Measurements from ENCODE around the gene LY6G6D. TPM values are rescaled to one million over a fixed set of nuclear protein-coding genes. Genes with fewer than 3 reads are reported as not detected.
"Not testable (repeated sequence)": the region's sequence is repeated elsewhere in the genome, so short reads cannot be mapped to it uniquely, and the experiment has no call there.

The LY6G6D gene
- total RNA-seq, 1 donor from 2014 or later = not detected

- no peak for DNase-seq (ENCODE audit: low read depth)
Measured at GRCh38 chr6:31692353-31692752, 22.8 kb upstream of the LY6G6D start.

GRCh38 chr6:31692886-31693285 lies 22.3 kb upstream of the LY6G6D start:
- DNase-seq (ENCODE audit: low read depth) = no peak

DNA sequence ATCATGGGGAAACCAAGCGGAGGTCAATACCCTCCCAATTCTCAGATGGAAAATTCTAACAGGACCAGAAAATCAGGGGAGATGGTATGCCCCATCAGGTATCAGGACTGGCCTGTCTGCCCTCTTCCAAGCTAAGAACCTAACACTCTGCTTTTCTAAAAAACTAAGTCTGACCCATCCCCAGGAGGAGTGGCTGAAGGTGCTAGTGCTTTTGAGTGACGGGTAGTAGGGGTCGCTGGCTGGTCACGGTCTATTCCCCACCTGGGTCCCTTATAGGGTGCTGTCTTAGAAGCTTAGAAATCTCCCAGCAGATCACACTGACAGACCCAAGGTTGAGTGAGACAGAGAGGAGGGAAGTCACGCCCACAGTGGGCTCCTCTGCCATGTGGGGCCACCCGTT lies 21.6 kb upstream of the LY6G6D start:
- no peak for DNase-seq (ENCODE audit: low read depth)

DNA sequence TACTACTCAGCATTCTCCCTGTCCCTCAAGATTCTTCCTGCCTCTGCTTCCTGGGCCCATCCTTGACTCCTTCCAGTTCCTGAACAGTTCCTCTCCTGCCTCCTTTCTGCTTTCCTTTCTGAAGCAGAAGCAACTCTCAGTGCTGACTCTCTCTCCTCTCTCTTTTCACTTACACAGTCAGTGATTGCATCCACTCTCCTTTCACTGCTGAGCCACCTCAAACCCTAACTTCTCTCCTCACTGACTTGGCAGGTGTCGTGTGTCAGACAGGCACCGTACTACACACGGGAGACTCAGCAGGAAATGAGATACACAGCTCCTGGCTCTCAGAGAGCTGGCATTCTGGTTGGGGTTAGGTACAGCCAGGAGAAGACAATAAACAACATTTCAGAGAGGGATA lies 17.6 kb upstream of the LY6G6D start:
- DNase-seq (ENCODE audit: low read depth) = no peak

- no peak for DNase-seq (ENCODE audit: low read depth)
Measured at GRCh38 chr6:31700740-31701401, 14.3 kb upstream of the LY6G6D start.

GRCh38 chr6:31701666-31702404 lies 13.3 kb upstream of the LY6G6D start:
- no peak for DNase-seq (ENCODE audit: low read depth)

- DNase-seq (ENCODE audit: low read depth) = no peak
Measured at GRCh38 chr6:31702405-31702818, 12.7 kb upstream of the LY6G6D start.

DNA sequence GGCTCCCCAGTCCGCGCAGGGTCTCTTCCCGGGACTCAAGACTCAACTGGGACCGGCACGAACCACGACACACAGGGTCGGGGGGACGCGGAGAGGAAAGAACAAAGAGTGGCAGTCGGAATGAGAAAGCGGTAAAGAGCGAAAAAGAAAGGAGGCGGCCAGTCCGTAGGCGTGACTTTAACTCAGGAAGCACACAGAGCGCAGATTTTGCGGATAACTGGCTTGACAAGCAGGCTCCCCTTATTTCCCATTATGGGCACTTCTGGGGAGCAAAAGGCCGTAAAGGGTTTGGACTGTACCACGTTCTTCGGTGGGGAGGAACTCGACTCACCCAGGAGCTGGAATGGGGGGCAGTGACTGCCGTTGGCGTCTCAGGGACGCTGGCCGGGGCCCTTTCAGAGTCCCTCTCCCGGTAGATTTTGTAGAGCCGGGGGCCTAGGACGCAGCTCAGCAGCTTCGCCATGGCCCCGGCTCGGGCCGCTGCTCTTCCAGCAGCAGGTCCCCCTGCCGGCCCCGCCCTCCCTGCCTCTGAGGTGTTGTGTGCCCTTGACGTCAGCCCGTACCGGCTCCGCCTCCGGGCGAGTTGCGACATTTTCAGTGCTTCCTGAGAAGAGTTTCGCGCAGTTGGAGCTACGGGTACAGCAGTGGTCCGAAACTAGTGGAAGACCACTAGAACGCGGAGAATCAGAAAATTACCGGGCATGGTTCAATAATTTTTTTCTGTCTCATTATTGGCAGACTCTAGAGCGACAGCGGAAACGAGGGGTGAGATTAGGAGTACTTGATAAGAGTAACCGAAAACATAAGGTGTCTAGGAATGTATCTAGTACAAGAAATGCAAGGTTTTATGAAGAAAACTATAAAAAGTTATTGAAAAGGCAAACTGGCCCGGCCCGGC lies 12.1 kb upstream of the LY6G6D start, which contains the start of gene ABHD16A:
ABHD16A (minus strand) TSS at position 506 of the 898 bp plus-strand sequence; CDS start at position 463, 43 bp downstream.
- peak; percentile 96 for DNase-seq (ENCODE audit: low read depth)

DNA sequence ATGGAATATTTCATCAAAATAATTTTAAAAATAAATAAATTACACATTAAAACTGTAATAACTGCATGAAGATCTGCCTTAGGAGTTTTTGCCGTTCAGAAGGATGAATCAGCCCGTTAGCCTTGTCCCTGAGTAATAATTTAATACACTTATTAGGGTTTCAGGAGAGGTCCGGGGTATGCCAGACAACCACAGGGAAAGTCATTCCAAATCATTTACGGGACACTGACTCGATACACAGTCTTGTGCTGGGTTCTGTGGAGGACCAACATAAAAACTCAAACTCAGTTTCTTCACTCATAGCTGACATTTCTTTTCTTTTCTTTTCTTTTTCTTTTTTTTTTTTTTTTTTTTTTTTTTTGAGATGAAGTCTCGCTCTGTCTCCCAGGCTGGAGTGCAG lies 9.2 kb upstream of the LY6G6D start:
- DNase-seq (ENCODE audit: low read depth) = no peak

GRCh38 chr6:31706599-31706998 lies 8.5 kb upstream of the LY6G6D start, which contains the start of gene LY6G6F:
TSS of gene LY6G6F (plus strand) at chr6:31706866. CDS start at chr6:31706907, 41 bp downstream.
- DNase-seq (ENCODE audit: low read depth) = no peak

GRCh38 chr6:31707701-31708100 lies 7.4 kb upstream of the LY6G6D start:
- DNase-seq (ENCODE audit: low read depth) = no peak

GRCh38 chr6:31708224-31708623 lies 6.9 kb upstream of the LY6G6D start:
- no peak for DNase-seq (ENCODE audit: low read depth)

DNA sequence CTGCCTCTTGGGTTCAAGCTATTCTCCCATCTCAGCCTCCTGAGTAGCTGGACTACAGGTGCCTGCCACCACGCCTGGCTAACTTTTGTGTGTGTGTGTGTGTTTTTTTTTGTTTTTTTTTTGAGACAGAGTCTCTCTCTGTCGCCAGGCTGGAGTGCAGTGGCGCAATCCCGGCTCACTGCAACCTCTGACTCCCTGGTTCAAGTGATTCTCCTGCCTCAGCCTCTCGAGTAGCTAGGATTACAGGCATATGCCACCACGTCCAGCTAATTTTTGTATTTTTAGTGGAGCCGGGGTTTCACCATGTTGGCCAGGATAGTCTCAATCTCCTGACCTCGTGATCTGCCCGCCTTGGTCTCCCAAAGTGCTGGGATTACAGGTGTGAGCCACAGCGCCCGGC lies 6.0 kb upstream of the LY6G6D start:
- DNase-seq (ENCODE audit: low read depth) = not testable (repeated sequence)

DNA sequence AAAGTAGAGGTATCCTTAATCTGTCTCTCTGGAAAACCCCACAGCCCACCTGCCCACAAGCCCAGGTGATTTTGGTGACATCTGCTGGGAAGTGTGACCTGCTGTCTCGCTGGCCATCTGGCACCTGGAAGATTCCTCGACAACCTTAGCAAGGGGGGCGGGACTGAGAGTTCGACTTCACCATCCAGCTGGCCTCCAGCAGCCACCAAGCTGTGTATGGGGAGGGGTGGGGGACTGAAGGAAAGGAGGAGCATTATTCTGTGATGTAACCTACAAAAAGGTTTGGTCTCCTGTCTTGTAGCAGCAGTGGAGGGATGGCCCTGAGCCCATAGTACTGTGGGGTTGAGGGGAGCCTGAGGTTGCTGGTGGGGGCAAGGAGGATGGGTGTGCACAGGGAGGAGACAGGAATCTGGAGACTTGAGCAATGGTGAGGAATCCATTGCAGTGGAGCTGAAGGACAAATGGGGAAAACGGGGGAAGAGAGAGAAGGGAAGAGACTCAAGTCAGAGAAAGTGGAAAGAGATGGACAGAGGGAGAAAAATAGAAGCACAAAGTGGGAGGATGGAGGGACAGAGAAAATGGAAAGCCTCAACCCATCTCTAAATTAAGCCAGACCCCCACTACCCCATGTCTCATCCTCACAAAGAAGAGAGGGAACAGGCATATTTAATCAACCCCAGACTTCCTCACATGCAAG lies 4.5 kb upstream of the LY6G6D start:
- DNase-seq (ENCODE audit: low read depth) = no peak

DNA sequence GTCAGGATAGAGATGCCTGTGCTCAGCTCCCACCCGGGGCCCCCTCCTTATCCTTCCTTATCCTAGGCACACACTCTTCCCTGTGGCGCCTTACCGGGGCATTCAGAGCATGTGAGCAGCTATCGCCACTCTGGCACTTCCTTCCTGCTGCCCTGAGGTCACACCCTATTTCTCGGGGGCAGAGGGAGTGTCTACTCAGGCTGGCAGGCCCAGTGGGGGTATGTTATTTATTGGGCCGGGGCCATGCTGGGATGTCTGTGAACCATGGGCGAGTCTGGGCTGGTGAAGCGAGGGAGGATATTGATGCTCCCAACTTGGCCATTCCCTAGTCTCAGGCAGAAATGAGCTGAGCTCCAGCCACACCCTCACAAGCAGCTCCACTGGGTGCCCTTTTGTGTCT lies 3.9 kb upstream of the LY6G6D start:
- no peak for DNase-seq (ENCODE audit: low read depth)

- no peak for DNase-seq (ENCODE audit: low read depth)
Measured at GRCh38 chr6:31712296-31712695, 2.9 kb upstream of the LY6G6D start.

GRCh38 chr6:31713465-31713864 lies 1.7 kb upstream of the LY6G6D start:
- no peak for DNase-seq (ENCODE audit: low read depth)

- DNase-seq (ENCODE audit: low read depth) = no peak
Measured at GRCh38 chr6:31713991-31714684, 1.0 kb upstream of the LY6G6D start.

DNA sequence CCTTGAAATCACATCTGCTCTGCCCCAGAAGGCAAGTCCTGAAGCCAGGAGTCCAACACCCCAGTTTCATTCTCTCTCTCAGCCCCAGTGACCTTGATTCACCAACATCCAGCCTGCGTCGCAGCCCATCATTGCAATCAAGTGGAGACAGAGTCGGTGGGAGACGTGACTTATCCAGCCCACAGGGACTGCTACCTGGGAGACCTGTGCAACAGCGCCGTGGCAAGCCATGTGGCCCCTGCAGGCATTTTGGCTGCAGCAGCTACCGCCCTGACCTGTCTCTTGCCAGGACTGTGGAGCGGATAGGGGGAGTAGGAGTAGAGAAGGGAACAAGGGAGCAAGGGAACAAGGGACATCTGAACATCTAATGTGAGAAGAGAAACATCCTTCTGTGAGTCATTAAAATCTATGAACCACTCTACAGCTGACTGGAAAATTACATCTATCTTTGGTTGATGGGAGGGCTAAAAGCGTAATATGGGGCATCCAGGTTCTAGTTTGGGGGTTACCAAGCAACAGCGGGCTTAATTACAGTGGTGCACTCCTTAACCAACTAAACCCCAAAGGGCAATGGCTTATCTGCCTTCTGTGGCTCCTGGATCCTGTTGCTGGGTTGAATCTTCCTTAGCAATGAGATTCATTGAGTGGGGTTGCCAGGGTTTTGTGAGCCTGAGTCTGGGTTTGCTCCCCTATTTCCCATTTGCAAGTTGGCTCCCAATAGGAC lies 2.5 kb downstream of the LY6G6D start:
- no peak for DNase-seq (ENCODE audit: low read depth)

DNA sequence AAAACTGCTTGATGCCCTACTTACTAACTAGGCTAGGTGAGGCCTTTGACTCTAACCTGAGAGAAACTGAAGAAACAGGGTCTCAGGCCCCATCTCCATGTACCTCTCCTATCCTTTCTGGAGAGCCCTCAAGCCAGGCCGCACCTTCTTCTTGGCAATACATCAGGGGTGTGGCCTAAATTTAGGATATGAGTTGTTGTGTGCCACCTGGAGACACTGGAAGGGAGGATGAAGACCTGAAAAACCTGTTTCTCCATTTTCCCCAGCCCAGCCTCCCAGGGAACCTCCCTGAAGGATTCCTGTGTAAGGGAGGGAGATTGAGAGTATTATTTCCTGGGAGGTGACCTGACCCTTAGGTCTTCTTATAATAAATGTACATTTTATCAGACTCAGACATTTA lies 3.1 kb downstream of the LY6G6D start:
- no peak for DNase-seq (ENCODE audit: low read depth)

Measured in renal cortical epithelial cell (primary cell).